HG03108 (cell line): Measurements from ENCODE around the gene PHC3.
A peak's percentile ranks its signal among the peaks of the same experiment; 100 is the strongest.
"Not testable (repeated sequence)": the region's sequence is repeated elsewhere in the genome, so short reads cannot be mapped to it uniquely, and the experiment has no call there.

Experiments used
- ATAC-seq: cut with Tn5 transposase; IDR thresholded peaks from one replicate; pipeline ENCODE4 v1.9.1; 2021; ENCODE audit warnings: moderate library complexity; ENCODE audit not compliant: unreplicated experiment

Gene PHC3

DNA sequence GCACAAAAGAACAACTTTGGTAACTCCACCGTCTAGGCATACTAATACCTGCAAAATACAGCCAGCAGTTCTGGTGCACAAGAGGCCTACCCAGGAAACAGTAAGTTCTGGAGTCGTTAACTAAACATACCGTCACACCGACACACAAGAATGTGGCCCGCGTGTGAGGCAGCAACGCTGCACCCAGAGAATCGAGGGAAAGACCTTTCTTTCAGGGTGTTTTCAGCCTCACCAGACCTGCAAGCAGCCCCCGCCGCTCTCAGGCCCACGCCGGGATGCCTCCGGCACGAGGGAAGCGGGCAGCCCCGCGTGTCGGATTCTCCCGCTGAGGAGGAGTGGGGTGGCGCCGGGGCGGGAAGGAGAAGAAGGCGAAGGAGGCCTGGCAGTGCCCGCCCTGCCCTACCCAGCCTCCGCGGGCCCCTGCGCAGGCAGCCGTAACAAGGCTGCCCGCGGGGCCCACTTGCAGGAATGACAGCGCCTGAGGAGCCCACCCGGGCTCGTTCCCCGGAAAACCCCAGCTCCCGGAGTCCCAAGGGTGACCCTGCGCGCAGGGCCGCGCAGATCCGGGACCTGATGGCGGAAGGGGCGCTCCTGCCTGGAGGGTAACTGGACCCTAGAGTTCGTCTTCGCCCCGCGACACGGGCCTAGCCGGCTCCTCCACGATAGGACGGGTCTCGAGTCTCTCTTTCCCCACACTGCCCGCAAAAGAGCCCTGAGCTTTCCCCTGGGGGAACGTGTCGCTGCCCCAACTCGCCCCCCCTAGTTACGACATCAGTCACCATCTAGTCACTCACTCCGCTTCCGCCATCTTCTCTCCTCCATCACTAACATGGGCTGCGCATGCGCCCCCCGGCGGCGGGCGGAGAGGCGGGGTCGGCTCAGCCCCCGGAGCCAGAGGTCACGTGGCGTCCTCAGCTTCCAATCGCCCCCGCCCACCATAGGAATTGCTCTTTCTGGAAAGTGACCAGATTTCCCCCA, at the start of gene PHC3:
PHC3 (minus strand) TSS at position 826 of the 978 bp plus-strand sequence; CDS start at position 808, 18 bp downstream.
- peak; percentile 71 for ATAC-seq

DNA sequence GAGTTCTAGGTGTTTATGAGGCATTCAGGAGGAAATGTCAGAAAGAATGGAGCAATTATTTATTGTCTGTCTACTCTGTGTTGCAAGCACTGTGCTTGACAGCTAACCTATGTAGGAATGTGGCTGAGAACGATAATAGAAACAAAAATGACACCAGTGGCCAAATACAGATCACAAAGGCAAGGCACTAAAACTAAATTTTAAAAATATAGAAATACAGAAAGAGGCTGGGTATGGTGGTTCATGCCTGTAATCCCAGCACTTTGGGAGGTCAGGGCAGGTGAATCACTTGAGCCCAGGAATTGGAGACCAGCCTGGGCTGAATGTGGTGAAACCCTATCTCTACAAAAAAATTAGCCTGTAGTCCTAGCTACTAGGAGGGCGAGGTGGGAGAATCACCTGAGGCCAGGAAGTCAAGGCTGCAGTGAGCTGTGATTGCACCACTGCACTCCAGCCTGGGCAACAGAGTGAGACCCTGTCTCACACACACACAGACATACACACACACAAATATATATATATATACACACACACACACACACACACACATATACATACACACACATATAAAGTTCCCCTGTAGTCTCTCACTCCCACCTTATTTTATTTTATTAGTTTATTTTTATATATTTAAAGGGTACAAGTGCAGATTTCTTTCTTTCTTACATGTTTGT, 46.7 kb upstream of the PHC3 start:
- ATAC-seq: no peak

GRCh38 chr3:170226426-170226960, 45.0 kb upstream of the PHC3 start:
- no peak for ATAC-seq

- ATAC-seq: no peak
Measured at GRCh38 chr3:170225166-170225565, 43.6 kb upstream of the PHC3 start.

DNA sequence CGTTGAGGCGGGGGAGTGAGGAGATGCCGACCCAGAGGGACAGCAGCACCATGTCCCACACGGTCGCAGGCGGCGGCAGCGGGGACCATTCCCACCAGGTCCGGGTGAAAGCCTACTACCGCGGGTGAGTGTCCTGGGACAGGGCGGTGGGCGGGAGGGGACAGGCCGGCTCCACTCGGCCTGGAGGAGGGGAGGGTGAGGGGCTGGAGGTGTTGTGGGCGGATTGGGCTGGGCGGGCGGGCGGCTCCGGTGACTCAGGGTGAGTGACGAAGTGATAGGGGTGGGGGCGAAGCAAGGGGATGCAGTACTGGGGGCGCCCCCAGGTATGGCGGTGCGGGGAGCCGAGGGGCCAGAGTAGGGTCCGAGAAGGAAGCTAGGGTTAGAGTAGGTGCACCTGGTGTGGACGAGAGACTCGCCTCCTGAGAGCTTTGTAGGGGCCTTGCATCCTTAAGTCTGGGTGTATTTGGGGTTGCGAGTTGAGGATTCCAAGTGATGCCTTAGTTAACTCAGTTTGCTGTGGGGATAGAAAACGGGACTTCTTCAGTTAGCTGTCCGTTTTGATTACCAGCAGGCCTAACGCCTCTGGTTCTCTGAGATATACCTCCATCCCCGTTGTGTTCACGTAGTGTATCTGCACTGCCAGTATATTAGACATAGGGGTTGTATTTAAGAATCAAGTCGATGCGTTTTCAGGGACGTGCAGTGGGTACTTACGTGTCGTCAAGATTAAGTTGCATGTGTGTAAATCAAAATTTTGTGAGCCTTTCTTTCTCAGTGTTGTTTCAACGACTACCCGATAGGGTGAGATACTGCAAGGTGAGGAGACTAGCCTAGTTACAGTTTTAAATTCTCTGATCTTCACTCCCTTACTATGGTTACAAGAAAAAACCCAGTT, 41.4 kb upstream of the PHC3 start:
- ATAC-seq: peak; percentile 26

DNA sequence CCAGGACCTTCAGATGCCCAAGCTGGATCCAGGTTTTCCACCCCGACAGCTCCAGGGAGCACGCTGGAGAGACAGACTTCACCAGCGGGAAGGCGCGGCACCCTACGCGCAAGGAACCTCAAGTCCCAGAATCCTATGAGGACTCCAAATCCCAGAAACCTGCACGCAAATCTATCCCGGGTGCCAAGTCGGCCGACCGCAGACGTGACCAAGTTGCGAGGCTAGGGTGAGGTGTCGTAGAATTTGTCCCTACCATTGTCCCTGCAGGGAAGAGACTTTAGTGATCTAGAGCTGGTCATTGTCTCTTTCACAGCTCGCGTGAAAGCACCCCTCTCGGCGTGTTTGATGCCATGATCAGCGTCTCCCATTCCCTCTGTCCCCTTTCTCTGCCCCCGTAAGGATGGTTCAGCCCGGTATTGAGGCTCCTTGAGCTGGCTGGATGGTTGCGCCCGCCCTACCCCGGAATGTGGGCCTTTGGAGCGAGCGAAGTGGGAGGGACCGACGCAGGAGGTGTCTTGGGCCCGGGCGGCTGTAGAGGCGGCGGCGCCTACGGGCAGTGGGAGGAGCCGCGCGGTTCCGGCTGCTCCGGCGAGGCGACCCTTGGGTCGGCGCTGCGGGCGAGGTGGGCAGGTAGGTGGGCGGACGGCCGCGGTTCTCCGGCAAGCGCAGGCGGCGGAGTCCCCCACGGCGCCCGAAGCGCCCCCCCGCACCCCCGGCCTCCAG, 40.6 kb upstream of the PHC3 start, which contains the start of gene PRKCI:
PRKCI (plus strand) TSS at position 501 of the 723 bp plus-strand sequence. CDS start 246 bp downstream, outside the sequence.
- peak; percentile 98 for ATAC-seq

DNA sequence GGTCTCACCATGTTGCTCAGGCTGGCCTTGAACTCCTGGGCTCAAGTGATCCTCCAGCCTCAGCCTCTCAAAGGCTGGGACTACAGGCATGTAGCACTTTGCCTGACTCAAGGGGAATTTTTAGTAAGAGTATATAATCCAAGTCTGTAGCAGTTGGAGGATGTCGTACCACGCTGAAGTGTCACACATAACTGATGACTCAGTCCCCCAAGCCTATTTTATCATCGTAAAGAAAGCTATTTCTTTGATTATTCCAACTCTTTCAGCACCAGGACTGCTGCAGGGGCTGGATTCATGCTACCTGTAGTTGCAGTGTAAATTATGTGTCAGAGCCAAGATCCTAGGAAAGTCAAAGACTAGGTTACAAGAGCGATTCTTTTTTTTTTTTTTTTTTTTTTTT, 39.3 kb upstream of the PHC3 start:
- ATAC-seq: no peak

DNA sequence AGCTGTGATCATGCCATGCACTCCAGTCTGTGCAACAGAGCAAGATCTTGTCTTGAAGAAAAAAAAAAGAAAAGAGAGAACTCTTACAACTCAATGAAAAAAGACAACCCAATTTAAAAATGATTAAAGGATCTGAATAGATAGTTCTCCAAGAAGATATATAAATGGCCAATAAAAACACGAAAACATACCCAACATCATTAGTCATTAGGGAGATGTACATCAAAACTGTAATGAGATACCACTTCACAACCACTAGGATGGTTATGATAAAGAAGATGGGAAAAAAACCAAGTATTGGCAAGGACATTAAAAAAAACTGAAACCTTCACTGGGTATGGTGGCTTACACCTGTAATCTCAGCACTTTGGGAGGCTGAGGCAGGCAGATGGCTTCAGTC, 38.3 kb upstream of the PHC3 start:
- no peak for ATAC-seq

GRCh38 chr3:170211668-170212067, 30.1 kb upstream of the PHC3 start:
- ATAC-seq: no peak

DNA sequence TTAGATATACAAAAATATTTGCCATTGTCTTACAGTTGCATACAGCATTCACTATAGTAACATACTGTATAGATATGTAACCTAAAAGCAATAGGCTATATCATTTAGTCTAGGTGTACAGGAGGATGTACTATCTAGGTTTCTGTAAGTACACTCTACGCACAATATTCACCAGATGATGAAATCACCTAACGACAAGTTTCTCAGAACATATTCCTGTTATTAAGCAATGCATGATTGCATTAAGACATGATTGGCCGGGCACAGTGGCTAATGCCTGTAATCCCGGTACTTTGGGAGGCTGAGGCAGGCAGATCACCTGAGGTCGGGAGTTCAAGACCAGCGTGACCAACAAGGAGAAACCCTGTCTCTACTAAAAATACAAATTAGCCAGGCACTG, 26.2 kb upstream of the PHC3 start:
- ATAC-seq: no peak

- ATAC-seq: not testable (repeated sequence)
Measured at GRCh38 chr3:170206164-170206762, 24.7 kb upstream of the PHC3 start.

GRCh38 chr3:170205302-170205701, 23.8 kb upstream of the PHC3 start:
- ATAC-seq: no peak

DNA sequence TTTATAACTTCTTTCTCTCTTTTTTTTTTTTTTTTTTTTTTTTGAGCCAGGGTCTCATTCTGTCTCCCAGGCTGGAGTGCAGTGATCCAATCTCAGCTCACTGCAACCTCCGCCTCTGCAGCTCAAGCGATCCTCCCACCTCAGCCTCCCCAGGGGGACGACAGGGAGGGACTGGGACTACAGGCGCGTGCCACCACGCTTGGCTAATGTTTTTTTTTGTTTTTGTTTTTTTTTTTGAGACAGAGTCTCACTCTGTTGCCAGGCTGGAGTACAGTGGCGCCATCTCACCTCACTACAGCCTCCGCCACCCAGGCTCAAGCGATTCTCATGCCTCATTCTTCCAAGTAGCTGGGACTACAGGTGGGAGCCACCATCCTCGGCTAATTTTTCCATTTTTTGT, 23.0 kb upstream of the PHC3 start:
- no peak for ATAC-seq

DNA sequence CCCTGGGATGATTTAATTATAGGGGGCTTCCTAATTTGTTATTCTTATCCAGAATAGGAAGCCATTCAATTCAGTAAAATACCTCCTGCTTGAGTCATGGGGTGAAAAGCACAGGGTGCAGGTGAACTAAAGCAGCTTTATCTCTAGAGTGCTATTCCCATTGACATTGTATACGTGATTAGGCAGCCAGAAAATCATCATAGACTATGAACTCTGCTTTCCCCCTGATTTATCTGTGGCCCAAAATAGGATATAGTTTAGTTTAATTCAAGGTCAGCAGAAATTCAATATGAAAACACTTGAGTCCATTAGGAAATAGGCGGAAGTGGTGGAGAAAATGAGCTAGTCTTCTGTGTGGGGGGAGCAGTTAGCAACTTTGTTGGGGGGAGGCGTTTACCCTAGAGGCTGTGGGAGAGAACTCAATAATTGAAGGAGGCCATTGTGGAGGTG, 22.5 kb upstream of the PHC3 start:
- ATAC-seq: no peak

- no peak for ATAC-seq
Measured at GRCh38 chr3:170203457-170203856, 21.9 kb upstream of the PHC3 start.

GRCh38 chr3:170201527-170201926, 20.0 kb upstream of the PHC3 start:
- no peak for ATAC-seq

- ATAC-seq: no peak
Measured at GRCh38 chr3:170200987-170201386, 19.5 kb upstream of the PHC3 start.

DNA sequence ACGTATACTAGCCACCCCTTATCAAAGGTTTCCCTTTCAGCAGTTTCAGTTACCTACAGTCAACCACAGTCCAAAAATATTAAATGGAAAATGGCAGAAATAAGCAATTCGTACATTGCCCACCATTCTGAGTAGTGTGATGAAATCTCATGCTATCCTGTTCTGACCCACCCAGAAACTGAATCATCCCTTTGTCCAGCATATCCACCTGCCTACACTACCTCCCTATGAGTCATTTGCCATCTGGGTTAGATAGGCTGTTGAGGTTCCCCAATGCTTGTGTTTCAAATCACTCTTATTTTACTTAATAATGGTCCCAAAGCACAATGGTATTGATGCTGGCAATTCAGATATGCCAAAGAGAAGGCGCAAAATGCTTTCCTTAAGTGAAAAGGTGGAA, 15.3 kb upstream of the PHC3 start:
- ATAC-seq: no peak

DNA sequence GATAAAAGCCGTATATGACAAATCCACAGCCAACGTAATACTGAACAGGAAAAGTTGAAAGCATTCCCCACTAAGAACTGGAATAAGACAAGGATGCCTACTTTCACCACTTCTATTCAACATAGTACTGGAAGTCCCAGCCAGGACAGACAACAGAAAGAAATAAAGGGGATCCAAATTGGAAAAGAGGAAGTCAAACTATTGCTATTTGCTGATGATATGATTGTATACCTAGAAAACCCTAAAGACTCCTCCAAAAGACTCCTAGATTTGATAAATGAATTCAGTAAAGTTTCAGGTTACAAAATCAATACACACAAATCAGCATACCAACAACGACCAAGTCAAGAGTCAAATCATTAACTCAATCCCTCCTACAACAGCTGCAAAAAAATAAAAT, 14.2 kb upstream of the PHC3 start:
- ATAC-seq: not testable (repeated sequence)
